Measurements from ENCODE around the gene GRIK3. TPM values are rescaled to one million over a fixed set of nuclear protein-coding genes. Genes with fewer than 3 reads are reported as not detected.

GRIK3 gene
- total RNA-seq, 2 experiments from 2014 or later, result 16.3 to 55.0 TPM

DNA sequence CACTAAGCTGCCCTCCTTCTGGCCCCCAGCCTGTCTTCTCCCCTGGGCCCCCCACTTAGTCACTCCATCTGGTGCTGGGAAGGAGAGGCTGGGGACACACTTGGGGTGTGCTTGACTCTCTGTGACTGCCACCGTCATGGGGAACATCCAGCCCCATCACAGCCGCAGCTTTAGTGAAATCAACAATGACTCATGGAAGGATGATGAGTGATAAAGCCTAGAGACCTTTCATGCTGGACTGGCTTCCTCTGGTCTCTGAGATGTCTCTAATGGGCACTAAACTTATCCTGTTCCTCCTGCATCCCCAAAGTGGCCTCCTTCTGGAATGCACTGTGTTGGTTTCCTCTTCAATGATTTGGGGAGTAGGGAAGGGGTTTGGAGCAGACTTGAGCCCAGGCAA is 172.9 kb downstream of the GRIK3 start:
- no peak overlapping the region for H3K27ac ChIP-seq (ENCODE audit: low read depth, low read length, poor library complexity, severe bottlenecking)
- DNase-seq (ENCODE audit: low spot score), result no peak
- no peak overlapping the region for H3K4me2 ChIP-seq (ENCODE audit: low read length)
- ChIA-PET CTCF (ENCODE audit: unreplicated experiment) (no interaction called here), POLR2A (interaction anchor here (0.6 to 1.4 kb wide), 4 partner anchors 10 to 140 kb away, joined by 4 to 6 read pairs (median 5); no protein-coding TSS in a partner anchor)
- H3K36me3 ChIP-seq (ENCODE audit: insufficient read depth, low read length), result peaks cover under 1% of the 10 kb centered on the region
- H3K4me3 ChIP-seq (ENCODE audit: low read depth, low read length, poor library complexity, severe bottlenecking), result no peak overlapping the region
- intact Hi-C loops (cut with micrococcal nuclease; ENCODE audit: unreplicated experiment), result no loop called here
- TF ChIP-seq, protein P1, sequence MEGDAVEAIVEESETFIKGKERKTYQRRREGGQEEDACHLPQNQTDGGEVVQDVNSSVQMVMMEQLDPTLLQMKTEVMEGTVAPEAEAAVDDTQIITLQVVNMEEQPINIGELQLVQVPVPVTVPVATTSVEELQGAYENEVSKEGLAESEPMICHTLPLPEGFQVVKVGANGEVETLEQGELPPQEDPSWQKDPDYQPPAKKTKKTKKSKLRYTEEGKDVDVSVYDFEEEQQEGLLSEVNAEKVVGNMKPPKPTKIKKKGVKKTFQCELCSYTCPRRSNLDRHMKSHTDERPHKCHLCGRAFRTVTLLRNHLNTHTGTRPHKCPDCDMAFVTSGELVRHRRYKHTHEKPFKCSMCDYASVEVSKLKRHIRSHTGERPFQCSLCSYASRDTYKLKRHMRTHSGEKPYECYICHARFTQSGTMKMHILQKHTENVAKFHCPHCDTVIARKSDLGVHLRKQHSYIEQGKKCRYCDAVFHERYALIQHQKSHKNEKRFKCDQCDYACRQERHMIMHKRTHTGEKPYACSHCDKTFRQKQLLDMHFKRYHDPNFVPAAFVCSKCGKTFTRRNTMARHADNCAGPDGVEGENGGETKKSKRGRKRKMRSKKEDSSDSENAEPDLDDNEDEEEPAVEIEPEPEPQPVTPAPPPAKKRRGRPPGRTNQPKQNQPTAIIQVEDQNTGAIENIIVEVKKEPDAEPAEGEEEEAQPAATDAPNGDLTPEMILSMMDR (conservative IDR thresholded peaks at IDR 0.05; ENCODE audit: low read length), result no peak
- no peak for TF ChIP-seq EZH2phosphoT487 (IDR thresholded peaks at IDR 0.05; ENCODE audit: borderline replicate concordance, low read depth, low read length)
- H4K20me1 ChIP-seq (ENCODE audit: insufficient read depth, low read length), result no peaks in the 10 kb centered on the region
- H2AFZ ChIP-seq (ENCODE audit: low read length), result no peak overlapping the region
- H3K9me2 ChIP-seq (ENCODE audit: insufficient read depth, low read length), result no peaks in the 10 kb centered on the region
- no peaks in the 10 kb centered on the region for H3K9me3 ChIP-seq (ENCODE audit: low read length)
- no TSS peak for BruUV-seq (replicated peaks)
- H3K79me2 ChIP-seq (ENCODE audit: insufficient read depth, low read depth, low read length), result no peaks in the 10 kb centered on the region
- H3K4me1 ChIP-seq (ENCODE audit: insufficient read depth, low read length, poor library complexity, severe bottlenecking), result peaks cover 44% of the 10 kb centered on the region

DNA sequence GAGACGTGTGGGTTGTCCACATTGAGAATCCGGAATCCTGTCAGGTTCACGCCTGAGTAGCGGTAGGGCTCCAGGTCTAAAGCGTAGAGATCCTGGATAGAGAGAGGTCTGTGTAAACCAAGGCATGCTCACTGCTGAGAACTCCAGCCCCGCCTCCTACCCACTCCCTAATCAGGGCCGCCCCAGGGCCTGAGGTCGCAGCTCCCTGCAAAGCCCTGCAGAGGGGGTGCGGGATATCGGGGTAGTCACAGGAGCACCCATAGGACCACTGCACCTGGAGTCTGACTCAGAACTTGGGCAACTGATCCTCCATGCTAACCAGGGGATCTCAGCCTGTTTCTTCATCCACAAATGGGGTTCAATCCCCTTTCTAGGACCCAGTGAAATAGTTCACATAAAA is 174.4 kb downstream of the GRIK3 start:
- intact Hi-C loops (cut with micrococcal nuclease; ENCODE audit: unreplicated experiment), result no loop called here
- no peaks in the 10 kb centered on the region for H4K20me1 ChIP-seq (ENCODE audit: insufficient read depth, low read length)
- no peak overlapping the region for H3K27ac ChIP-seq (ENCODE audit: low read depth, low read length, poor library complexity, severe bottlenecking)
- no peaks in the 10 kb centered on the region for H3K79me2 ChIP-seq (ENCODE audit: insufficient read depth, low read depth, low read length)
- H3K9me3 ChIP-seq (ENCODE audit: low read length), result no peaks in the 10 kb centered on the region
- ChIA-PET POLR2A (no interaction called here), CTCF (ENCODE audit: unreplicated experiment) (no interaction called here)
- H3K4me3 ChIP-seq (ENCODE audit: low read depth, low read length, poor library complexity, severe bottlenecking), result no peak overlapping the region
- DNase-seq (ENCODE audit: low spot score), result no peak
- TF ChIP-seq, protein P1 (conservative IDR thresholded peaks at IDR 0.05; ENCODE audit: low read length), result no peak
- no peak for TF ChIP-seq EZH2phosphoT487 (IDR thresholded peaks at IDR 0.05; ENCODE audit: borderline replicate concordance, low read depth, low read length)
- BruUV-seq (replicated peaks), result no TSS peak
- no peak overlapping the region for H3K4me2 ChIP-seq (ENCODE audit: low read length)
- H3K9me2 ChIP-seq (ENCODE audit: insufficient read depth, low read length), result no peaks in the 10 kb centered on the region
- H2AFZ ChIP-seq (ENCODE audit: low read length), result no peak overlapping the region
- H3K36me3 ChIP-seq (ENCODE audit: insufficient read depth, low read length), result no peaks in the 10 kb centered on the region; the same call in 1 of the 2 replicates
- peaks cover 56% of the 10 kb centered on the region for H3K4me1 ChIP-seq (ENCODE audit: insufficient read depth, low read length, poor library complexity, severe bottlenecking)

DNA sequence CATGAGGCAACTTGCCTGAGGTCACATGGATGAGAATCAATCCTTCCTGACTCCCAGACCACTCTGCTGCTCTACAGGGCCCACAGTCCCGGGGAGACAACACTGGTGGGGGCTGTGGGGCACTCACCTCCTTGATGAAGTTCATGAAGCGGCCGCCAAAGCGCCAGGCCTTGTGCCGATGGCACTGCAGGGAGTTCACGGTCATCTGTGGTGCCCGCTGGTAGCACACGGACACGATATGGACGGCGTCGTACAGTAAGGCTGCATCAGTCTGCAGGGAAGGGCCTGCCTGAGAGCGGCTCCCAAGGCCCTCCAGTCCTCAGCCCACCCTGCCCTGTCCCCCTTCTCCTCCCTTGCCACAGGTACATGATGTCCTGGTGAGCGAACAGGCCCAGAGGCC is 175.3 kb downstream of the GRIK3 start:
- H3K36me3 ChIP-seq (ENCODE audit: insufficient read depth, low read length), result no peaks in the 10 kb centered on the region; the same call in 1 of the 2 replicates
- H2AFZ ChIP-seq (ENCODE audit: low read length), result no peak overlapping the region
- no peaks in the 10 kb centered on the region for H3K79me2 ChIP-seq (ENCODE audit: insufficient read depth, low read depth, low read length)
- no peak overlapping the region for H3K4me3 ChIP-seq (ENCODE audit: low read depth, low read length, poor library complexity, severe bottlenecking)
- CTCF ChIA-PET (ENCODE audit: unreplicated experiment), result no interaction called here
- peaks cover 48% of the 10 kb centered on the region for H3K4me1 ChIP-seq (ENCODE audit: insufficient read depth, low read length, poor library complexity, severe bottlenecking)
- no peak overlapping the region for H3K4me2 ChIP-seq (ENCODE audit: low read length)
- DNase-seq (ENCODE audit: low spot score), result no peak
- POLR2A ChIA-PET, result no interaction called here
- no TSS peak for BruUV-seq (replicated peaks)
- no peak overlapping the region for H3K27ac ChIP-seq (ENCODE audit: low read depth, low read length, poor library complexity, severe bottlenecking)
- H4K20me1 ChIP-seq (ENCODE audit: insufficient read depth, low read length), result no peaks in the 10 kb centered on the region
- H3K9me2 ChIP-seq (ENCODE audit: insufficient read depth, low read length), result no peaks in the 10 kb centered on the region
- TF ChIP-seq, protein P1 (conservative IDR thresholded peaks at IDR 0.05; ENCODE audit: low read length), result no peak
- no peak for TF ChIP-seq EZH2phosphoT487 (IDR thresholded peaks at IDR 0.05; ENCODE audit: borderline replicate concordance, low read depth, low read length)
- H3K9me3 ChIP-seq (ENCODE audit: low read length), result no peaks in the 10 kb centered on the region
- intact Hi-C loops (cut with micrococcal nuclease; ENCODE audit: unreplicated experiment), result no loop called here

All from OCI-LY7 (cell line).